Stimulated activated CD8-positive, alpha-beta memory T cell treated with anti-CD3 and anti-CD28 coated beads, Interleukin-4, amount 100 ng/mL, for 48 hours (primary cell): Measurements from ENCODE around the gene RAX2.
A peak's percentile ranks its signal among the peaks of the same experiment; 100 is the strongest.

Experiments used
- DNase-seq: peaks from one replicate; pipeline ENCODE4 v3.0.0-alpha.2; 2020

The RAX2 gene

DNA sequence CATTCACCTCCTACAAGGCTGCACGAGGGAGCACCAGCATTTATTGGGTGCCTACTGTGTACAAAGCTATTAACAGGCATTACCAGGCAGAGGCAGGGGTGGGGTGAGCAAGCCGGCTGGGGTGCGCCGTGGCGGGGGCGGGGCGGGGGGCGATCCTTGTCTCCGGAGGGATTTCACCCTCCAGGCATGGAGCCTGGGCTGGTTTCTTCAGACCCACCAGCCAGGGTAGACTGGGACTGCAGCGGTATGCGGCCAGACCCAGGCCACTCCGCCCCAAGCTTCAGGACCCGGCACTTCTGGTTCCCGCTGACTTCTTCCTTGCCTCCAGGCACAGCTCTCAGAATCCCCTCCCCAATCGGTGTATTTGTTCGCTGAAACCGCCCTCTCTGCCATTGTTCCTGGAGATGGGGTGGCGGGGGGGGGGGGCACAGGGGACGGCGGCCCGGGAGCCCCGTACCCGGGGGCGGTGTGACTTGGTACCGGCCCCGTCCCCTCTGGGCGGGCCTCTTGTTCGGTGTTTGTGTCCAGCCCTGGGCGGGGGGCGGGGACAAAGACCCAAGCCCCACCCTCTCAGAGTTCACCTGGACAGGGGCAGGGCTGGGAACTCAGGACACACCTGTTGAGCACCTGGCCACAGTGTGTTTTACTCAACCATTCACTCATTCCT, 49.5 kb downstream of the RAX2 start:
- no peak for DNase-seq

DNA sequence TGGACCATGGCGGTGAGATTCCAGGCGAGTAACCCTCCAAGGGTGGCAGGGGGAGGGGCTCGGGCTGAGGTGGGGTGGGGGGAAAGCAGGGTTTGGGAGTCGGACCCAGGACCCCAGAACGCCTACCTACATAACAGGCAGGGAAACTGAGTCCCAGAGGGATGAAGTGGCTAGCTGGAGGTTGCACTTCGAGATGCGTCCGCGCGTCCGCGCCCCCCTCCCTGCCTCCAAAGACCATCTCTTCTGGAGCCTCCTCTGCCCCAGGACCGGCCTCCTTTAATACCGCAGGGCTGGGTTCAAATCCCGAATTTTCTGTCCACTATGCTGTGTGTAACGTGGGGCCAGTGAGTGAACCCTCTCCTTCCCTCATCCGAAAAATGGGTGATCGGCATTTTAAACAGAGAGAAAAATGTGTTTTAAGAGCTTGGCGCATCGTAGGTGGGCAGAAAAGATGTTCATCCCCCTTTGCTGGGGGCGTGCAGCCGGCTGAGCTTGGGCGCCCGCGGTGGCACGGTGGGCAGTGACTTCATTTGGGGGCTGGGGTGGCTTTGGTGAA, 50.1 kb downstream of the RAX2 start:
- DNase-seq, result no peak

DNA sequence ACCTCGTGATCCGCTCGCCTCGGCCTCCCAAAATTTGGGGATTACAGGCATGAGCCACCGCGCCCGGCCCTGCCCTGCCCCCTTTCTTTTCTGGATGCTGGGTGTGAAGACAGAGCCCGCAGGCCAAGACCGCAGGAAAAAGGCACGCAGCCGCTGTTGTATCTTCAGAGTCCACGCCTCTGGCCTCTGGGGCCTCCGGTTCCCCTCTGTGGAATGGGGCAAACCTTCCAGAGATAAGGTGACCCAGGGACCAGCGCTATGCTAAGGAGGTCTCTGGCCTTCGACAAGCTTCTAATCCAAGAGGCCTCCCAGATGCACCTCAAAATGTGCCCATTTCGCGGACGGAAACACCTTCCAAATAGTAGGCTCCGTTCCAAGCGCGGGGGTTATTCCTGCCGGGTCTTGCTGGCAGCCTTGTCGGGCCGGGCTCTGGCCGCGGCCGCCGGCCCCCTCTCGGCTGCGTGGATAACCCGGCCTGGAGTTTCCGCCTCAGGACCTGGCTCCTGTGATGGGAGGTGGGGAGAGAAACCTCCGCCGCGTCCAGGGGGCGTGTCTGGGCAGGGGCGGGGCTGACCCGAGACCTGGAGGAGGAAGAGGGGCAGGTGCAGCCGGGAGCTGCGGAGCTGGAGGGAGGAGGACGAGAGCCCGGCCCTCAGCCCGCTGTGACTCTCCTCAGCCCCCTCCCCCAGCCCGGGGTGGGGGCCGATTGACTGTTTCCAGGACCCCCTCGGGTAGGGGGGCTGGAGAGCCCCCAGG, 50.7 kb downstream of the RAX2 start:
- DNase-seq, result peak; percentile 94

DNA sequence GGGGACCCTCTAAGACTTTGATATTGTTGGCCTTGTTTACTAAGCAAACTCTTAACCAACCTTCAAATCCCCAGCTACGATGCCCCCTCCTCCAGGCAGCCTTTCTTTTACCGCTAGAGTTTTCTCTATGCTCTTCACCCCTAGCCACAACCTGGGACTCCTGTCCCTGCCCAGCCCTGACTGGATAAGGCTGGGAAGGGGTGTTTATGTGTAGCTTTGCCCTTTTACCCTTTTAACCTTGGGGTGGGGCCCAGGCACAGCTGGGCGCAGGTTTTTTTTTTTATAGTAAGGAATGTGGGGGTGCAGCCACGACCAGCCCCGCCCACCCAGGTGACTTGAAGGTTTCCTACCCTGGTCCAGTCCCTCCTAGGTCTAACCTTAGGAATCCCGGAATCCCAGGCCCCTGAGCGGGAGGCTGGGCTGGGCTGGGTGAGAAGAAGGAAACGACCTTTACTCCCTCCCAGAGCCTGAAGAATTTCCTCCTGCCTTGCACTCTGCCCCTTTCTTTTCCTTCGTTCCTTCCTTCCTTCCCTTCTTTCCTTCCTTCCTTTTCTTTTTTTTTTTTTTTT, 51.6 kb downstream of the RAX2 start:
- DNase-seq, result no peak

DNA sequence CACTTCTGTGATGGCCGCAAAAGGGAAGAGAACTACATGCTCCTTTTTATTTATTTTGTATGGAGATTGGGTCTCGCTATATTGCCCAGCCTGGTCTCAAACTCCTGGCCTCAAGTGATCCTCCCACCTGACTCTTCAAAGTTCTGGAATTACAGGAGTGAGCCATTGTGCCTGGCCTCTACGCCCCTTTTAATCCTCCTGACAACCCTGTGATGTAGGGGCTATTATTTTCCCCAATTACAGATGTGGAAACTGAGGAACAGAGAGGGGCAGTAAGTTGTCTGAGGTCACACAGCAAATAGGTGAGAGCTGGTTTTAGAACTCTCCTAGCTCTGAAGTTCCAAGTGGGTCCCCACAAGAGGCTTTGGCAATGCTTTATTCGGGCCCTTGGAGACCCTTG, 52.2 kb downstream of the RAX2 start:
- DNase-seq, result no peak
